HG03460 (cell line): ENCODE measurements around the gene MYLK.

Experiments used
- ATAC-seq: cut with Tn5 transposase; IDR thresholded peaks from one replicate; pipeline ENCODE4 v1.9.1; 2021; ENCODE audit not compliant: unreplicated experiment

MYLK gene

DNA sequence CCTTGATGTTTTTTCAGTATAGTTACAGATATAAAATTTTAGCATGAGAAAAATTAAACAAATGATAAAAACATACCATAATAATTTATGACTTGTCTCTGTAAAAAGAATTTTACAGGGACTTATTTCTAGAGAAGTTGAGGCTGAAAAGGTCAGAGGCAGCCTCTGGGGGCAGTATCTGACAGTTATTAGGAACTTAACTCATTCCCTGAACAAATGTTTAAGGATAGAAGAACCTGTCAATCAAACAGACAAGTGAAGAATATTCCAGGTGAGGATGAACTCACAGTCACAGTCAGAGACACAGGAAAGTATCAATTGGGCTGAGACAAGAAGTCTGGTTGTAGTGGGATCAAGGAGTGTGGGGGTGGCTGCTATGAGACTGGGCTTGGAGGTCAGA is 7.3 kb downstream of the MYLK start:
- no peak for ATAC-seq

DNA sequence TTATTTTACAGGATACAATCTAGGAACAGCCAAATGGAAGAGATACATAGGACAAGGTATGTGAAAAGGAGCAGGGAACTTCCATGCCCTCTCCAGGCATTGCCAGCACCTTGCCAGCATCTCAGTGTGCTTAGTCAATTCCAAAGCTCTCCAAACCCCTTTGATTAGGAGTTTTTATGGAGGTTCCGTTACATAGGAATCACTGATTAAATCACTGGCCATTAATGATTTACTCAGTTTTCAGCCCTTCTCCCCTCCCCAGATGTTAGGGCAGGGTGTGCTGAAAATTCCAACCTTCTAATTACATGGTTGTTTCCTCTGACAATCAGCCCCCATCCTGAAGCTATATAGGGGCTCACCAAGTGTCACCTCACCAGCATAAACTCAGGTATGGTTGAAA is 11.5 kb downstream of the MYLK start:
- no peak for ATAC-seq

- no peak for ATAC-seq
Observed at GRCh38 chr3:123871946-123872345, 12.2 kb downstream of the MYLK start.

- ATAC-seq, result no peak
Observed at GRCh38 chr3:123870033-123870432, 14.1 kb downstream of the MYLK start.

GRCh38 chr3:123869165-123869564 is 15.0 kb downstream of the MYLK start:
- ATAC-seq, result no peak

GRCh38 chr3:123864706-123865105 is 19.4 kb downstream of the MYLK start:
- ATAC-seq, result no peak

- no peak for ATAC-seq
Observed at GRCh38 chr3:123862152-123862551, 22.0 kb downstream of the MYLK start.

DNA sequence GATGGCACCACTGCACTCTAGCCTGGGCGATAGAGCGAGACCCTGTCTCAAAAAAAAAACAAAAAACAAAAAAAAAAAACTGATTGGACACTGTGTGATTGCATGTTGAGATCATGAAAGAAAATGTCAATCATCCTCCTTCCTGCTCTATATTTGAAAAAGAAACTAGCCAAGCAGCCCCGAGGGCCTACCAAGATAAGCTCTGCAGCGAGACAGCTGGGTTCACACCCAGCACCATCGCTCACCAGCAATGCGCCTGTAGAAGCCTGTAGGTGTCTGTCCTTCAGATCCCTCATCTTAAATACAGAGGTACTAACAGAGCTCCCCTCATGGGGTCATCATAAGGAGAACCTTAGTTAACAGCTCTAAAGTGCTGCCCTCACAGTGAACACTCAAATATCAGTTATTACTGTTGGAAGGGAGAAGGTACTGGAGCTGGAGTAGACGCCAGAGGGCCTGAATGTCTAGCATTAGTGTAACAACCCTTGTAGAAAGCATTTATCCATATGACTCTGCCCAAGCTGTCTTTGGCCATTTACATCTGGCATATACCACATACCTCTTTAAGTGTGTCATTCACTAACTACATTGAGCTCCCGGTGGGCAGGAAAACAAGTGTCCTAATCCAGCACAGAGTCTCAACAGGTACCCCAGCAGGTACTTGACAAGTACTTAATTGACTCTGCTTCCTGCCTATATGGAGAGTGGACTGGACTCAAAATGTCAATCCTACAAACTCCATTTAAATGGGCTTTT is 22.9 kb downstream of the MYLK start:
- ATAC-seq, result no peak

DNA sequence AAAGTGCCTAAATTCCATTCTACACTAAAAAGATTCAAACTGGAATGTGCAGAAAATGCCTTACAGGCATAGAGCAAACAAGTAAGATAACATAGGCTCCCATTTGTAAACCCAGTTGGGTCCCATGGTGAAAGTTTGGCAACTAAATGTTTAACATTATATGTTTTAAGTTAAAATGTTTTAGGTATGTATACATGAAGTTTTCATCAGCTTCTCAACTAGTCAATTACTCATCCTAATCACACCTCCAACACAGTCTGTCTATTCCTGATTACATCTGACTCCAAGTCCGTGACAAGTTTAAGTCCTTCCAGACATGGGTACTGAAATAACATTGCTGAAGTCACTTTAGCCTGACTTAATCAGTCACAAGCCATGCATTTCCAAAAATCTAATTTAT is 25.0 kb downstream of the MYLK start:
- ATAC-seq, result no peak

DNA sequence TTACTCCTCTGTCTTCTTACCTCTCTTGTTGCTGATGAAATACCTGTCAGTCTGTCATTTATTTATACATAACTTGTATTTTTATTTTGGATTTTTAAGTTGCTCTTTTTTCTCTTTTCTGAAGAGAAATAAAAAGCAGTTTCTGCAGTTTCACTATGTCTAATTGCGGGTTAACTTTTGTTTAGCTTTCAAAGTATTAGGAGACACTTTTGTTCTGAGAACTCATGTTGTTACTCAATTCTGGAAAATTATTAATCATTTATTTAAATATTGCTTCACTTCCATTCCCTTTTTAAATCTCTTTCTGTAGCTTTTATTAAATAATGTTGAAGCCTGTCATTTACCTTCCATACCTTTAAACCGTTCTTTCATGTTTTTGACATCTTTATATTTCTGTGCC is 29.2 kb downstream of the MYLK start:
- no peak for ATAC-seq

DNA sequence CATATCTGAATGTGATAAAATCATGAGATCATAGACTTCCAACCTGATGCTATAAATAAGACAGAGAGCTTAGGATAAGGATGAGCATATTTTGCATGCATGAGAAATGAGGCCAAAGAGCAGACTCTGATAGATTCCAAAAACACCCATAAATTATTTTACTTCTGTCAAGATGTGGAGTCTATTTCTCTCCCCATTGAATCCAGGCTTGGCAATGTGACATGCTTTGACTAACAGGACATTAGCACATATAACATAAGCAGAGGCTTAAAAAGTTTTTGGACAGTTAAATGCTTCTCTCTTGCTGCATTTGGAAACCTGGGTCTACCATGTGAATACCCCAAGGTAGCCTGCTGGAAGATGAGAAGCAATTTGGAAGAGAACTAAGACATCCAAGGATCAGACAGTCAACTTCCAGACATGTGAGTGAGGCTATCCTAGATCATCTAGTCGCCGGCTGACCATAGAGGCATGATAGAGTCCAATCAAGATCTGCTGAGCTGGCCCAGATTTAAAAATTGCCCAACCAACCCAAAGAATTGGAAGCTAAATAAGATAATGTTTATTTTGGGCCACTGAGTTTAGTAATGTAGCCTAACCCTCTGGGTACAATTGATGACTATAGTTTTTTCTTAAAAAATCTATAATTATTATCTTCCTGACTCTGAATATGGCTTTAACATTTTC is 30.3 kb downstream of the MYLK start:
- no peak for ATAC-seq

- no peak for ATAC-seq
Observed at GRCh38 chr3:123847209-123847608, 36.9 kb downstream of the MYLK start.

GRCh38 chr3:123843668-123844067 is 40.5 kb downstream of the MYLK start:
- ATAC-seq, result no peak

GRCh38 chr3:123842711-123843110 is 41.4 kb downstream of the MYLK start:
- ATAC-seq, result no peak

GRCh38 chr3:123841476-123842238 is 42.5 kb downstream of the MYLK start:
- no peak for ATAC-seq

GRCh38 chr3:123840961-123841360 is 43.2 kb downstream of the MYLK start:
- ATAC-seq, result no peak

DNA sequence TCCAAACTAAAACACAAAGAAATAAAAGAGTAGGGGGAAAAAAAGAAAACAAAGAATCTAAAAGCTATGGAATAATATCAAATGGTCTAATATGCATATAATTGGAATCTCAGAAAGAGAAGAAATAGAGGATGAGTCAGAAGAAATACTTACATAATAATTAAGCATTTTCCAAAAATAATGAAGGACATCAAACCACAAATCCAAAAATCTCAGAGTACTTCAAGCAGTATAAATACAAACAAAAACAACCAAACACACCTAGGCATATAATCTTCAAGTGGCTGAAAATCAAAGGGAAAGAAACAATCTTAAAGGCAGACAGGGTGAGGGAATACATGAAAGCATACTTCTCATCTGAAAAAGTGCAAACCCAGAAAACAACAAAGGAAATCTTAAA is 46.3 kb downstream of the MYLK start:
- no peak for ATAC-seq

DNA sequence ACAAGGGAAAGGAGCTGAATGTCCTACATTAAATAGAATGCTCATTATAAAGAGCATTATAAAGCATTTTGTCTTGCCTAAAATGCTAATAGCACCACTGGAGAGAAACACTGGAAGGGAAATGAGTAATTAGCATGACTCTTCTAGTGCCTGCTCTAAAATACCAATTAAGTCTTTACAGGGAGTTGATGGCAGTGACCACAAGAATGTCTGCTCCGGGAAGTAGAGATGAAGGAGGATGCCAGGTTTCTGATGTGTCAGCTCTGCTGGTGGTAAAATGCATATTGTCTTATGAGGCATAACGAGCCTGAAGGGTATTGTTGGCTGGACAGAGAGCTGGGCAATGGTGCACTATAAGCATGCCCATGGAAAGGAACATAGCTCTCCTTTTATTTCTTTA is 49.5 kb downstream of the MYLK start:
- ATAC-seq, result no peak

DNA sequence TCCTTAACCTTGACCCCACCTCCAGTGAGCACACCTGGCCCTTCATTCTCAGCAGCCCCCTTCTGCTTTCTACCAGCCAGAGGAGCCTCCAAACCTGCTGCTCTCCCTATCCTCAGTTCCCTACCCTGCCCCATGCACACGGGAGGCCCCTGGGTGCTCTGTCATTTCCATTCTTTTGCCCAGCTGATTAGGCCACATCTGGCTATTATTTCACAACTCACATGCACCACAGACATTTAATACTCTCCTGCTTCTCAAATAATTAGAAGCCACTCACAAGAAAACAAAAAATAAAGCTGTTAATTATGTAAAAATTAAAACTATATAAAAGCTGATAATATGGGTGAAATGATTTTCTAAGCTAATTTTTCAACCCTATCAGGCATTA is 50.7 kb downstream of the MYLK start:
- ATAC-seq, result no peak

DNA sequence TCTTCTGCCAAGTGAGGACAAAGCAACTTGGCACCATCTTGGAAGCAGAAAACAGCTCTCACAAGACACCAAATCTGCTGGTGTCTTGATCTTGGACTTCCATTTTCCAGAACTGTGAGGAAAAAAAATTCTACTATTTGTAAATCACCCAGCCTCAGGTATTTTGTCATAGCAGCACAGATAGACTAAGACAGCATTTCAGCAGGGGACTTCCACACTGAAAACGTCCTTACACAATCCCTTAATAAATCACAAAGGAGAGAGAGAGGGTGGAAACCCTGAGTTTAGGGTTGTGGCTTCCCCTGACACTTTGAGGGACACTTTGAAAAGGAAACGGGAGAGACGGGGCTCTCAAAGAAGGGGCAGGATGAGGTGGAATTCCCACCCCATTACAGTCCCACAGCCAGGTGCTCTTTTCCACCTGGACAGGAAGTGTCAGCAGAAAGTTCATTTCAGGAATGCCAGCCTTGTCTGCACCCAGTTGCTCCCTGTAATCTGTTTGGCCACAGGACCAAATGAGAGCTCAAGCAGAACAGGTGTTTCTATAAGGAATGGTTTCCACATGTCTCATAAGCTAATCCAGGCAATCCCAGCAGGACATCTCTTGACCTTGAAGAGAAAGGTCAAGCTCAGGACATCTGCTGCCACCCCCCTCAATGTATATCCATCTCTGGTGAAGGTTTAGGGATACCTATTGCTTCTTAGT is 51.3 kb downstream of the MYLK start:
- no peak for ATAC-seq

DNA sequence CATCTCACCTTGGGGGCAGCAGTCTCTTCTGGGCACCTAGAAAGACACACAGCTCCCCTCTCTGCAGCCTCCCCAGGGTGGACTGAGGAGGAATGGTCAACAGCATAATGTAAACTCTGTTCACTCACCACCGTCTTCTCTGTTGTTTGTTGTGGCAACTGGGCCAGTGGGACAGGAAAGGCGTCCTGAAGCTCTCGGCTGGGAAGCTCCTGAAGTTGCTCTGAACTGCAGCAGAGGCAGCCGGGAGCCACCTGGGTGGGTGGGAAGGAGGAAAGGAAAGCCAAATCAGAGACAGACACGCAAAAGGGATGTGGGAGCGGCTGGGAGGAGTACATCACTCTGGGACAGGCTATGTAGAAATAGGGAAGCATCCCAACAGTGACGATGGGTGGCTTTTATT is 52.7 kb downstream of the MYLK start:
- ATAC-seq, result no peak
